ENCODE results near the gene BRD3.

The BRD3 gene

GRCh38 chr9:134066913-134067851 is 644 bp downstream of the BRD3 start:
- DNase-seq (ENCODE audit: low spot score) = peak; percentile 13

- DNase-seq (ENCODE audit: low spot score) = no peak
Measured at GRCh38 chr9:134066526-134066912, 1.3 kb downstream of the BRD3 start.

GRCh38 chr9:134065612-134066419 is 2.0 kb downstream of the BRD3 start:
- peak; percentile 92 for DNase-seq (ENCODE audit: low spot score)

GRCh38 chr9:134064711-134065110 is 3.1 kb downstream of the BRD3 start:
- DNase-seq (ENCODE audit: low spot score) = no peak

- no peak for DNase-seq (ENCODE audit: low spot score)
Measured at GRCh38 chr9:134063571-134064450, 4.0 kb downstream of the BRD3 start.

GRCh38 chr9:134063088-134063570 is 4.7 kb downstream of the BRD3 start:
- DNase-seq (ENCODE audit: low spot score) = no peak

- no peak for DNase-seq (ENCODE audit: low spot score)
Measured at GRCh38 chr9:134062461-134063087, 5.3 kb downstream of the BRD3 start.

GRCh38 chr9:134061688-134062371 is 6.0 kb downstream of the BRD3 start:
- no peak for DNase-seq (ENCODE audit: low spot score)

GRCh38 chr9:134061019-134061687 is 6.7 kb downstream of the BRD3 start:
- no peak for DNase-seq (ENCODE audit: low spot score)

- DNase-seq (ENCODE audit: low spot score) = no peak
Measured at GRCh38 chr9:134060546-134060945, 7.3 kb downstream of the BRD3 start.

- DNase-seq (ENCODE audit: low spot score) = peak; percentile 31
Measured at GRCh38 chr9:134059661-134060395, 8.0 kb downstream of the BRD3 start.

GRCh38 chr9:134059188-134059641 is 8.6 kb downstream of the BRD3 start:
- no peak for DNase-seq (ENCODE audit: low spot score)

GRCh38 chr9:134058716-134059115 is 9.1 kb downstream of the BRD3 start:
- DNase-seq (ENCODE audit: low spot score) = no peak

- no peak for DNase-seq (ENCODE audit: low spot score)
Measured at GRCh38 chr9:134057751-134058701, 9.8 kb downstream of the BRD3 start.

GRCh38 chr9:134057307-134057657 is 10.5 kb downstream of the BRD3 start:
- DNase-seq (ENCODE audit: low spot score) = no peak

- DNase-seq (ENCODE audit: low spot score) = no peak
Measured at GRCh38 chr9:134056483-134057306, 11.1 kb downstream of the BRD3 start.

GRCh38 chr9:134055981-134056461 is 11.8 kb downstream of the BRD3 start:
- DNase-seq (ENCODE audit: low spot score) = no peak

All from activated CD4-positive, alpha-beta T cell treated with anti-CD3 and anti-CD28 coated beads, Interleukin-2, Interleukin-4, amounts not matched to agents 100 ng/mL and 50 ng/mL, durations not matched to agents 16 hours and 8 hours (primary cell).